ENCODE results near the gene PNPLA8.

The PNPLA8 gene

DNA sequence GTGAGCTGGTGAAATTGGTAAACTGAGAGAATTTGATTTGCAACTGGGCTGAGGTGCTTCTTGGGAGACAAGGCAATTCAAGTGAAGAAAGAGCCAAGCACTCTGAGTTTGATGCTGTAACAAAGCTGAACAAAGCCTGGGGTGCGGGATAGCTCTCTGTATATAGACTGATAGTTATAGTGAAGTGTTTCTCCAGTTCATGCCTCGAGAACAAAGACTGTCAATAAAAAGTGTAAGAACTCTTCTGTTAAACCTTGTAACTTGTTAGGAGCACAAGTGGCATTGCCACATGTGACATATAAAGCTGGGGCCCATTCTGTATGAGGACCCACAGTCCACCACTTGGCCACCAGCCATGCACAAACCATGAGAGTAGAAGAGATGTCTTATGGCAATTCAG, 11.3 kb upstream of the PNPLA8 start:
- no peak overlapping the region for H2BK120ac ChIP-seq (ENCODE audit: low read depth, low read length)
- H4K8ac ChIP-seq (ENCODE audit: low read length) = no peak overlapping the region
- no peak for DNase-seq
- H2AFZ ChIP-seq (ENCODE audit: low read depth, low read length) = no peak overlapping the region
- no peak overlapping the region for H3K4ac ChIP-seq (ENCODE audit: low read depth in 1 of 2, low read length in 2 of 2)
- H3K23ac ChIP-seq (ENCODE audit: low read length in 2 of 2) = no peak overlapping the region
- H3K4me1 ChIP-seq (ENCODE audit: control insufficient read depth, insufficient read depth, low read depth, low read length) = no peaks in the 10 kb centered on the region
- no peaks in the 10 kb centered on the region for H3K79me1 ChIP-seq (replicated peaks; ENCODE audit: low read length, poor library complexity, severe bottlenecking)
- no peak overlapping the region for H2BK15ac ChIP-seq (ENCODE audit: low read depth, poor library complexity, severe bottlenecking)
- no peak overlapping the region for H3K9ac ChIP-seq (ENCODE audit: low read length)
- no peak overlapping the region for H2BK12ac ChIP-seq (ENCODE audit: low read length in 2 of 2)
- WGBS = 79% methylated on average over 2 of the region's 2 CpGs
- H2BK5ac ChIP-seq (ENCODE audit: low read depth, low read length, poor library complexity, severe bottlenecking) = no peak overlapping the region
- no peak overlapping the region for H3K27ac ChIP-seq (ENCODE audit: low read length, poor library complexity, severe bottlenecking)
- no peak overlapping the region for H3K4me2 ChIP-seq (ENCODE audit: low read length, poor library complexity, severe bottlenecking)
- H3K18ac ChIP-seq (ENCODE audit: low read depth in 1 of 2, low read length in 2 of 2) = no peak overlapping the region
- no peaks in the 10 kb centered on the region for H3K36me3 ChIP-seq (ENCODE audit: control insufficient read depth in 1 of 2, insufficient read depth in 2 of 2, low read depth in 1 of 2, low read length in 2 of 2)
- no peaks in the 10 kb centered on the region for H3K9me3 ChIP-seq (ENCODE audit: control insufficient read depth, low read length)
- no peak overlapping the region for H3K4me3 ChIP-seq (ENCODE audit: insufficient read depth in 1 of 2, low read depth in 1 of 2, low read length in 2 of 2)
- H4K91ac ChIP-seq (ENCODE audit: low read length) = no peak overlapping the region
- no peak overlapping the region for H3K14ac ChIP-seq (ENCODE audit: low read length in 2 of 2)
- H2AK5ac ChIP-seq (ENCODE audit: low read length, severe bottlenecking) = no peak overlapping the region
- no peaks in the 10 kb centered on the region for H3K27me3 ChIP-seq (ENCODE audit: control insufficient read depth in 1 of 2, insufficient read depth in 1 of 2, low read length in 2 of 2)

DNA sequence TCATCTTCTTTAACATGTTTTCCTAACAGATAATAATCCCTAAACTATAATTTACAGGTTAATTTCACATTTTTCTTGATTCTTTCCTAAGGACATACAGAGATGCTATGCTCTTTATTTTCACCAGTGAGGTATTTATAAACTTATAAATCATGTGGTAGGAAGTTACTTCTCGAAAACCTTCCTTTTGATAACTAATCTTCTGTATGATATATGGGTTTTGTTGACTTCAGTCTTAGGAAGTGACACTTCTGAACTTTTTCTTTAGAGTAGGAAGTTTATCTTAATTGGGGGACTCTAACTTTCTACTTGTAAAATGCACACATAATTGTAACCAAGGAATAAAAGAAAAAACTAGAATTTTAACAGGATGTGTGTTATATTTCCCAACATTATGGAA, 9.8 kb upstream of the PNPLA8 start:
- WGBS = no CpG with 5 or more reads among the region's 1 CpG
- no peak overlapping the region for H3K4me3 ChIP-seq (ENCODE audit: insufficient read depth in 1 of 2, low read depth in 1 of 2, low read length in 2 of 2)

DNA sequence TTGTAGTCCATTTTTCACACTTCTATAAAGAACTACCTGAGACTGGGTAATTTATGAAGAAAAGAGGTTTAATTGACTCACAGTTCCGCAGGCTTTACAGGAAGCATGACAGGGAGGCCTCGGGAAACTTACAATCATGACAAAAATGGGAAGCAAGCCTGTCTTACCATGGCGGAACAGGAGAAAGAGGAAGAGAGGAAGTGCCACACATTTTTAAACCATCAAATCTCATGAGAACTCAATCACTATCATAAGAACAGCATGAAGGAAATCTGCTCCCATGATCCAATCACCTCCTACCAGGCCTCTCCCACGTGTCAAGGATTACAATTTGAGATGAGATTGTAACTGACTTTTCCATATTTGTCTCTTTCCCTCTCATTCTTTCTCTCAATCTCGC, 9.3 kb upstream of the PNPLA8 start:
- Histone ChIP-seq H2BK12ac (ENCODE audit: low read length in 2 of 2) (no peak overlapping the region), H3K27me3 (ENCODE audit: control insufficient read depth in 1 of 2, insufficient read depth in 1 of 2, low read length in 2 of 2) (no peaks in the 10 kb centered on the region), H4K91ac (ENCODE audit: low read length) (no peak overlapping the region), H3K79me1 (replicated peaks; ENCODE audit: low read length, poor library complexity, severe bottlenecking) (no peaks in the 10 kb centered on the region), H3K9ac (ENCODE audit: low read length) (no peak overlapping the region), H3K23ac (ENCODE audit: low read length in 2 of 2) (no peak overlapping the region), H3K4ac (ENCODE audit: low read depth in 1 of 2, low read length in 2 of 2) (no peak overlapping the region), H4K8ac (ENCODE audit: low read length) (no peak overlapping the region), H2BK15ac (ENCODE audit: low read depth, poor library complexity, severe bottlenecking) (no peak overlapping the region), H2AK5ac (ENCODE audit: low read length, severe bottlenecking) (no peak overlapping the region), H2BK120ac (ENCODE audit: low read depth, low read length) (no peak overlapping the region), H3K14ac (ENCODE audit: low read length in 2 of 2) (no peak overlapping the region), H3K9me3 (ENCODE audit: control insufficient read depth, low read length) (no peaks in the 10 kb centered on the region), H3K27ac (ENCODE audit: low read length, poor library complexity, severe bottlenecking) (no peak overlapping the region), H2BK5ac (ENCODE audit: low read depth, low read length, poor library complexity, severe bottlenecking) (no peak overlapping the region), H3K36me3 (ENCODE audit: control insufficient read depth in 1 of 2, insufficient read depth in 2 of 2, low read depth in 1 of 2, low read length in 2 of 2) (no peaks in the 10 kb centered on the region), H2AFZ (ENCODE audit: low read depth, low read length) (no peak overlapping the region), H3K18ac (ENCODE audit: low read depth in 1 of 2, low read length in 2 of 2) (no peak overlapping the region), H3K4me2 (ENCODE audit: low read length, poor library complexity, severe bottlenecking) (no peak overlapping the region), H3K4me3 (ENCODE audit: insufficient read depth in 1 of 2, low read depth in 1 of 2, low read length in 2 of 2) (no peak overlapping the region), H3K4me1 (ENCODE audit: control insufficient read depth, insufficient read depth, low read depth, low read length) (no peaks in the 10 kb centered on the region)
- no peak for DNase-seq
- 81% methylated on average over 5 of the region's 5 CpGs for WGBS

More for the DNA sequence above, 9.8 kb upstream of the PNPLA8 start:
- Histone ChIP-seq H3K36me3 (ENCODE audit: control insufficient read depth in 1 of 2, insufficient read depth in 2 of 2, low read depth in 1 of 2, low read length in 2 of 2) (no peaks in the 10 kb centered on the region), H3K14ac (ENCODE audit: low read length in 2 of 2) (no peak overlapping the region), H4K91ac (ENCODE audit: low read length) (no peak overlapping the region), H2AK5ac (ENCODE audit: low read length, severe bottlenecking) (no peak overlapping the region), H2BK15ac (ENCODE audit: low read depth, poor library complexity, severe bottlenecking) (no peak overlapping the region), H3K9me3 (ENCODE audit: control insufficient read depth, low read length) (no peaks in the 10 kb centered on the region), H2BK5ac (ENCODE audit: low read depth, low read length, poor library complexity, severe bottlenecking) (no peak overlapping the region), H3K79me1 (replicated peaks; ENCODE audit: low read length, poor library complexity, severe bottlenecking) (no peaks in the 10 kb centered on the region), H3K27ac (ENCODE audit: low read length, poor library complexity, severe bottlenecking) (no peak overlapping the region), H3K4me1 (ENCODE audit: control insufficient read depth, insufficient read depth, low read depth, low read length) (no peaks in the 10 kb centered on the region), H2BK120ac (ENCODE audit: low read depth, low read length) (no peak overlapping the region), H3K18ac (ENCODE audit: low read depth in 1 of 2, low read length in 2 of 2) (no peak overlapping the region), H3K23ac (ENCODE audit: low read length in 2 of 2) (no peak overlapping the region), H3K27me3 (ENCODE audit: control insufficient read depth in 1 of 2, insufficient read depth in 1 of 2, low read length in 2 of 2) (no peaks in the 10 kb centered on the region), H3K4ac (ENCODE audit: low read depth in 1 of 2, low read length in 2 of 2) (no peak overlapping the region), H3K9ac (ENCODE audit: low read length) (no peak overlapping the region), H2BK12ac (ENCODE audit: low read length in 2 of 2) (no peak overlapping the region), H2AFZ (ENCODE audit: low read depth, low read length) (no peak overlapping the region), H4K8ac (ENCODE audit: low read length) (no peak overlapping the region), H3K4me2 (ENCODE audit: low read length, poor library complexity, severe bottlenecking) (no peak overlapping the region)
- no peak for DNase-seq

DNA sequence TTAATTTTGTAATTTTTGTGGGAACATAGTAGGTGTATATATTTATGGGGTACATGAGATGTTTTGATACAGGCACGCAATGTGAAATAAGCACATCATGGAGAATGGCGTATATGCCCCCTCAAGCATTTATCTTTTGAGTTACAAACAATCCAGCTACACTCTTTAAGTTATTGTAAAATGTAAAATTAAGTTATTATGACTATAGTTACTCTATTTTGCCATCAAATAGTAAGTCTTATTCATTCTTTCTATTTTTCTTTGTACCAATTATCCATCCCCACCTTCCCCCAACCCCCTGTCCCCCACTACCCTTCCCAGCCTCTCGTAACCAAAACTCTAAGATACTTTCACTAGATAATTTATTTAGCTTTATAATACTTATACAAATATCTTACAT, 7.8 kb upstream of the PNPLA8 start:
- Histone ChIP-seq H2AK5ac (ENCODE audit: low read length, severe bottlenecking) (no peak overlapping the region), H3K23ac (ENCODE audit: low read length in 2 of 2) (no peak overlapping the region), H3K36me3 (ENCODE audit: control insufficient read depth in 1 of 2, insufficient read depth in 2 of 2, low read depth in 1 of 2, low read length in 2 of 2) (no peaks in the 10 kb centered on the region), H3K79me1 (replicated peaks; ENCODE audit: low read length, poor library complexity, severe bottlenecking) (no peaks in the 10 kb centered on the region), H3K4ac (ENCODE audit: low read depth in 1 of 2, low read length in 2 of 2) (no peak overlapping the region), H4K91ac (ENCODE audit: low read length) (no peak overlapping the region), H2AFZ (ENCODE audit: low read depth, low read length) (no peak overlapping the region), H3K9ac (ENCODE audit: low read length) (no peak overlapping the region), H2BK5ac (ENCODE audit: low read depth, low read length, poor library complexity, severe bottlenecking) (no peak overlapping the region), H2BK12ac (ENCODE audit: low read length in 2 of 2) (no peak overlapping the region), H3K4me2 (ENCODE audit: low read length, poor library complexity, severe bottlenecking) (no peak overlapping the region), H3K27me3 (ENCODE audit: control insufficient read depth in 1 of 2, insufficient read depth in 1 of 2, low read length in 2 of 2) (no peaks in the 10 kb centered on the region), H3K4me1 (ENCODE audit: control insufficient read depth, insufficient read depth, low read depth, low read length) (no peaks in the 10 kb centered on the region), H2BK120ac (ENCODE audit: low read depth, low read length) (no peak overlapping the region), H2BK15ac (ENCODE audit: low read depth, poor library complexity, severe bottlenecking) (no peak overlapping the region), H3K4me3 (ENCODE audit: insufficient read depth in 1 of 2, low read depth in 1 of 2, low read length in 2 of 2) (no peak overlapping the region), H3K27ac (ENCODE audit: low read length, poor library complexity, severe bottlenecking) (no peak overlapping the region), H3K14ac (ENCODE audit: low read length in 2 of 2) (no peak overlapping the region), H4K8ac (ENCODE audit: low read length) (no peak overlapping the region), H3K9me3 (ENCODE audit: control insufficient read depth, low read length) (no peaks in the 10 kb centered on the region), H3K18ac (ENCODE audit: low read depth in 1 of 2, low read length in 2 of 2) (no peak overlapping the region)
- no CpG with 5 or more reads among the region's 3 CpGs for WGBS
- DNase-seq = no peak
